ENCODE results near the gene DDI2. TPM values are rescaled to one million over a fixed set of nuclear protein-coding genes. Genes with fewer than 3 reads are reported as not detected.
"Not testable (repeated sequence)": the region's sequence is repeated elsewhere in the genome, so short reads cannot be mapped to it uniquely, and the experiment has no call there.

The DDI2 gene
- total and polyA plus RNA-seq, 2 donors (not counting 3 experiments of a cell fraction or from before 2014, with no cell fraction given): 5.4 to 35.2 TPM

- Histone ChIP-seq H3K9me3 (replicated peaks; ENCODE audit: control insufficient read depth, insufficient read depth, low read length) (no peaks in the 10 kb centered on the region), H3K9ac (replicated peaks; ENCODE audit: extremely low read depth, insufficient read depth, low read length) (no peak overlapping the region), H3K4me1 (ENCODE audit: control insufficient read depth, extremely low read depth, insufficient read depth, low read length) (peaks cover 4% of the 10 kb centered on the region), H3K9me1 (replicated peaks; ENCODE audit: control insufficient read depth, extremely low read depth, insufficient read depth, low read length) (no peaks in the 10 kb centered on the region), H3K36me3 (ENCODE audit: control insufficient read depth in 2 of 2, extremely low read depth in 1 of 2, insufficient read depth in 2 of 2, low read length in 2 of 2) (no peaks in the 10 kb centered on the region), H3K27ac (ENCODE audit: insufficient read depth, low read depth, low read length) (no peak overlapping the region), H3K27me3 (ENCODE audit: control insufficient read depth in 2 of 2, insufficient read depth in 2 of 2, low read length in 2 of 2) (no peaks in the 10 kb centered on the region), H3K4me3 (replicated peaks in 1 of 3; ENCODE audit: insufficient read depth in 1 of 3, low read depth in 1 of 3, low read length in 3 of 3) (no peak overlapping the region), H3K79me2 (ENCODE audit: control insufficient read depth, insufficient read depth, low read length) (peaks cover 39% of the 10 kb centered on the region), H4K20me1 (replicated peaks; ENCODE audit: control insufficient read depth, extremely low read depth, insufficient read depth, low read length) (peaks cover 2% of the 10 kb centered on the region), H2AFZ (ENCODE audit: low read depth, low read length) (no peak overlapping the region), H3K4me2 (ENCODE audit: insufficient read depth, low read length) (no peak overlapping the region)
- no peak for DNase-seq (ENCODE audit: low read depth, low spot score)
- POLR2A ChIA-PET: no interaction called here
- TF ChIP-seq FOS (IDR thresholded peaks at IDR 0.05; ENCODE audit: borderline replicate concordance, insufficient read depth, low read length) (no peak), MAX (IDR thresholded peaks at IDR 0.05; ENCODE audit: insufficient read depth, insufficient read length) (no peak), GATA2 (IDR thresholded peaks at IDR 0.05; ENCODE audit: insufficient read depth, insufficient read length, low read depth, low read length) (no peak), MYC (IDR thresholded peaks at IDR 0.05; ENCODE audit: low read depth, low read length) (no peak), POLR2AphosphoS5 (IDR thresholded peaks at IDR 0.05; ENCODE audit: insufficient read depth, low read depth, low read length) (no peak), CTCF (IDR thresholded peaks at IDR 0.05; ENCODE audit: extremely low read depth in 1 of 2, insufficient read depth in 1 of 2, low read depth in 1 of 2, low read length in 2 of 2) (no peak), EZH2 (IDR thresholded peaks at IDR 0.05; ENCODE audit: borderline replicate concordance, low read depth, low read length, severe bottlenecking) (no peak), JUN (IDR thresholded peaks at IDR 0.05; ENCODE audit: borderline replicate concordance, insufficient read depth, insufficient read length, low read depth) (no peak), POLR2A (IDR thresholded peaks at IDR 0.05; ENCODE audit: low read depth, low read length) (no peak)
- BruUV-seq (replicated peaks): no TSS peak
- dilution Hi-C loops (cut with MboI; ENCODE audit: extremely low pct_ligation_motif_present, low sequenced_read_pairs) (no loop called here), intact Hi-C loops (cut with micrococcal nuclease) (no loop called here)
- FAIRE-seq: no peak
- CTCF ChIA-PET: no interaction called here
Measured at GRCh38 chr1:15698201-15698600, 80.9 kb downstream of the DDI2 start.

DNA sequence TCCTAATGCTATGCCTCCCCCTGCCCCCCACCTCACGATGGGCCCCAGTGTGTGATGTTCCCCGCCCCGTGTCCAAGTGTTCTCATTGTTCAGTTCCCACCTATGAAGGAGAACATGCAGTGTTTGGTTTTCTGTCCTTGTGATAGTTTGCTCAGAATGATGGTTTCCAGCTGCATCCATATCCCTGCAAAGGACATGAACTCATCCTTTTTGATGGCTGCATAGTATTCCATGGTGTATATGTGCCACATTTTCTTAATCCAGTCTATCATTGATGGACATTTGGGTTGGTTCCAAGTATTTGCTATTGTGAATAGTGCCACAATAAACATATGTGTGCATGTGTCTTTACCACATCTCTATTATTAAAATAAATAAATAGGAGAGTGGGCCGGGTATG is 82.1 kb downstream of the DDI2 start:
- H3K9me3 ChIP-seq (replicated peaks; ENCODE audit: control insufficient read depth, insufficient read depth, low read length); H4K20me1 ChIP-seq (replicated peaks; ENCODE audit: control insufficient read depth, extremely low read depth, insufficient read depth, low read length); intact Hi-C loops (cut with micrococcal nuclease); H3K4me1 ChIP-seq (ENCODE audit: control insufficient read depth, extremely low read depth, insufficient read depth, low read length); H3K4me3 ChIP-seq (replicated peaks in 1 of 3; ENCODE audit: insufficient read depth in 1 of 3, low read depth in 1 of 3, low read length in 3 of 3); H3K9me1 ChIP-seq (replicated peaks; ENCODE audit: control insufficient read depth, extremely low read depth, insufficient read depth, low read length); H3K27ac ChIP-seq (ENCODE audit: insufficient read depth, low read depth, low read length); POLR2A ChIA-PET; H2AFZ ChIP-seq (ENCODE audit: low read depth, low read length); H3K9ac ChIP-seq (replicated peaks; ENCODE audit: extremely low read depth, insufficient read depth, low read length); H3K4me2 ChIP-seq (ENCODE audit: insufficient read depth, low read length); FAIRE-seq; H3K27me3 ChIP-seq (ENCODE audit: control insufficient read depth in 2 of 2, insufficient read depth in 2 of 2, low read length in 2 of 2); DNase-seq (ENCODE audit: low read depth, low spot score); H3K36me3 ChIP-seq (ENCODE audit: control insufficient read depth in 2 of 2, extremely low read depth in 1 of 2, insufficient read depth in 2 of 2, low read length in 2 of 2); BruUV-seq (replicated peaks); CTCF ChIA-PET; dilution Hi-C loops (cut with MboI; ENCODE audit: extremely low pct_ligation_motif_present, low sequenced_read_pairs): not testable (repeated sequence)
- H3K79me2 ChIP-seq (ENCODE audit: control insufficient read depth, insufficient read depth, low read length): peaks cover 40% of the 10 kb centered on the region
